Activated CD4-positive, alpha-beta T cell treated with anti-CD3 and anti-CD28 coated beads for 48 hours (primary cell): ENCODE measurements around the gene GINS3.

Experiments
- DNase-seq: peaks from one replicate; pipeline ENCODE4 v3.0.0-alpha.2; 2020

GINS3 gene

DNA sequence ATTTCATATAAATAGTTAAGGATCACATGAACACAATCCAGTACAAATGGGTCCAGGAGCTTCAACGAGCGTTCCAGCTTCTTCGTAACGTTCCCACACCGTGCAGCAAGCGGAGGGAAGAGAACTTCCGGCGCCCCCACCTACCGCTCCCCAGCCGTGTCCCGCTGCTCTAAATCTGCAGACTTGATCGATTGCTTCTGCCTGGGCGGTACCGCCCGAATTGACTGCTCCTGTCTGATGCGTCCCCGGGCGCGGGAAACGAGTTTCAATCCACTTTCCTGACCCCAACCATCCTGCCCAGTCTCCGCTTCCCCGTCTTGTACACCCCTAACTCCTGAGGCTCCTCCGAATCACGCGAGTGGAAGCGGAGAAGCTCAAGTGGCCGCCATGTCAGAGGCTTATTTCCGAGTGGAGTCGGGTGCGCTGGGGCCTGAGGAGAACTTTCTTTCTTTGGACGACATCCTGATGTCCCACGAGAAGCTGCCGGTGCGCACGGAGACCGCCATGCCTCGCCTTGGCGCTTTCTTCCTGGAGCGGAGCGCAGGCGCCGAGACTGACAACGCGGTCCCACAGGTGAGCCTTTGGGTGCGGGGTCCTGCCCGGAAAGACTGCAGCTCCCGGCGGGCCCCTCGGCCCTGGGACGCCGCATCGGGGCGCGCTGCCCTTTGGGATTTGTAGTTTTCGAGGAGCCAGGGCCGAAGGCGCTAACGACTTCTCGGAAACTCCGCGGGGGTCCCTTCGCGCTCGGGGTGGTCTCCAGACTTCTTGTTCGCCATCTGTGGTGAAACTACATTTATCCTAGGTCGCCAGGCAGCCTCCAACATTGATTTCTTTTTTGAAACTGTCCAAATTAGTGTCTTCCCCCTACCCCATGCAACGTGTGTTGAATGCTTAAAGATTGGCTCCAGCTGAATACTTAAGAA, at the start of gene GINS3:
GINS3 (plus strand) TSS at position 257 of the 923 bp plus-strand sequence; CDS start at position 388, 131 bp downstream.
- DNase-seq: peak; percentile 93

DNA sequence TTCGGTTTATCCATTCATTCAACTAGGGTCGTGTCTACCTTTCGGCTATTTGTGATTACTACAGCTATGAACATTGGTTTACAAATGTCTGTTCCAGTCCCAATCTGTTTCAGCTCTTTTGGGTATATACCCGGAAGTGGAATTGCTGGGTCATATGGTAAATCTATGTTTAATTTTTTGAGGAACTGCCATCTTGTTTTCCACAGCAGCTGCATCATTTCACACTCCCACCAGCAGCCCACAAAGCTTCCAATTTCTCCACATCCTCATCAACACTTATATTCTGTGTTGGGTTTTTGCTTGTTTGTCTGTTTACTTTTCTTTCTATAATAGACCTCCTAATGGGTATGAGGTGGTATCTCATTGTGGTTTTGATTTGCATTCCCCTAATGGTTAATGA, 48.7 kb upstream of the GINS3 start:
- no peak for DNase-seq

DNA sequence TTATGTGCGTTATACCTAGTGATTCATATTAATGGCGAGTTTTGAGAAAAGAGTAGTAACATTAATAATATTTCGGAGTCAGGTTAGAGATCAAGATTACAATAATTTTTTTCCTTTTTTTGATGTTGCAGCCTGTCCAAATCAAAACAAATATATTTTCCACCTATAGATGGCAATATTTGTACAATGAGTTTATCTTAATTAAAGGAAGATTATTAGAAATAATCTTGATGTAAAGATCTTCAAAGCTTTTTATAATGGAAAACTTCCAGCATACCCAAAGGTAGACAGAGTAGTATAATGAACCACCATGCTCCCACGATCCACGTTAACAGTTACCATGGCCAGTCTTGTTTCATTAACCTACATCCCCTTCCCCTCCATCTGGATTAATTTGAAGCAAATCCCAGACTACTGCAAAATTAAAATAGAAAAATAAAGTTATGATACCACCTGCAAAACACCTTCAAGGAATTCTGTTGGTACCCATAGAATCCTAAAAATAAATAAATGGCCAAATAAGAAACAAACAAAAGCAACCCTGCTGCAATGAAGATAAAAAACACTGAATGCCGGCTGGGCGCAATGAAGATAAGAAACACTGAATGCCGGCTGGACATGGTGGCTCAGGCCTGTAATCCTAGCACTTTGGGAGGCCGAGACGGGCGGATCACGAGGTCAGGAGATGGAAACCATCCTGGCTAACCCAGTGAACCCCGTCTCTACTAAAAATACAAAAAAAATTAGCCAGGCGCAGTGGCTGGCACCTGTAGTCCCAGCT, 46.5 kb upstream of the GINS3 start:
- no peak for DNase-seq

DNA sequence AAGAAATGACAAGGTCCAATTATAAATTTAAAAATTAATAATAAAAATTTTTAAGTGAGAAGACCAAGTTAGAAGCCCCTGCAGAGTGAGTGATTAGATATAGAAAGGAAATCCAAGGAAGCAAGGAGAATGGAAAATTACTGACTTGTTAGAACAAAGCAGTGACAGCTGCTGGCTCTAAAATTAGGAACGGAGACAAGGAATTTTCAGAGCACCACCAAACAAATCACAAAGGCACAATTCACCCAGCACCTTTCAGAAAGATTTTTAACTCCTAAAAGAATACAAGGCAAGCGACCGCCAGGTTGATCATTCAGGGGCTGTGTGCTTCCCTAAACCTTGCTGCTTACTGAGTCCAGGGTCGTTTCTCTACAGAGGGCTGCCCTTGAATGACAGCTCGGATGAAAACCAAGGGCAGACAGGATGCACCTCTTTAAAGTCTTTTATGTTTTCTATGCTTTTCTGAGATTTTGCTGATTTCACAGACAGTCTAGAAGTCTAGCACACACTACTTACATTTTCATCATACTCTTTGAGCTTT, 45.4 kb upstream of the GINS3 start:
- no peak for DNase-seq

DNA sequence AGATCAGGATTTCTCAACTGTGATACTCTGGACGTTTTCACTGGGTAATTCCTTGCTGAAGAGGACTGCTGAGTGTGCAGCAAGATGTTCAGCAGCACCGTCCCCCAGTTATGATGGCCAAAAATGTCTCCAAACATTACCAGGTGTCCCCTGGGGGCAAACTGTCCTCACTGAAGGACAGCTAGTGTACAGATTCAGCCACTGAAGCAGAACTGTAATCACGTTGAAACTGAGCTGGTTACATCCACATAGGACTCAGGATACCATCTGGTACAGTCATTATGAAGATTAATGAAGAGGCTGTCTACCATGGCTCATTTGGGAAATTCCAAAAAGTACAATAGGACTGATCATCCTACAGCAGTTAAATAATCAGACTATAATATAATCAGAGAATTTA, 43.3 kb upstream of the GINS3 start:
- DNase-seq: no peak

DNA sequence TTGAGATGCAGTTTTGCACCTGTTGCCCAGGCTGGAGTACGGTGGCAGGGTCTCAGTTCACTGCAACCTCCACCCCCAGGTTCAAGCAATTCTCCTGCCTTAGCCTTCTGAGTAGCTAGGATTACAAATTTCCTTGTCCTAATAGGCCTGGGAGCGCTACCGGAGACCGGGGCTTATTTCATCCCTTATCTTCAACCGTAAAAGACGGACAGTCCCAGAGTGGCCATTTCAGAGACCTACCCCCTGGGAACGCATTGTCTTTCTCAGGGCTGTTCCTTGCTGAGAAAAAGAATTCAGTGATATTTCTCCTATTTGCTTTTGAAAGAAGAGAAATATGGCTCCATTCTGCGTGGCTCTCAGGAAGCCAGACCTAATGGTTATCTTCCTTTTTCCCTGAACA, 39.6 kb upstream of the GINS3 start:
- no peak for DNase-seq

DNA sequence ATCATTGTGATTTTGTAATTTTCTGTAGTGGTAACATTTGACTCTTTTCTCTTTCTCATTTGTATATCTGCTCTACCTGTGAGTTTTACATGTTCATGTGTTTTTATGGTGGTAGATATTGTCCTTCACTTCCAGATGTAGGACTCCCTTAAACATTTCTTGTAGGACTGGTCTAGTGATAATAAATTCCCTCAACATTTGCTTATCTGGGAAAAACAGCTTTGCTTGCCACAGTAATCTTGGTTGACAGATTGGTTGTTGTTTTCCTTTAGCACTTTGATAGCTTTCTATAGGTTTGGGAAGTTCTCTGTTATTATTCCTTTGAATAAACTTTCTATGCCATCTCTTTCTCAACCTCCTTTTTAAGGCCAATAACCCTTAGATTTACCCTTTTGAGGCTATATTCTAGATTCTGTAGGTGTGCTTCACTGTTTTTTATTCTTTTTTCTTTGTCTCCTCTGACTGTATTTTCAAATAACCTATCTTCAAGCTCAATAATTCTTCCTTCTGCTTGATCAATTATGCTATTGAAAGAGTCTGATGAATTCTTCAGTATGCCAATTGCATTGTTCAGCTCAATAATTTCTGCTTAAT, 32.1 kb upstream of the GINS3 start:
- DNase-seq: no peak

DNA sequence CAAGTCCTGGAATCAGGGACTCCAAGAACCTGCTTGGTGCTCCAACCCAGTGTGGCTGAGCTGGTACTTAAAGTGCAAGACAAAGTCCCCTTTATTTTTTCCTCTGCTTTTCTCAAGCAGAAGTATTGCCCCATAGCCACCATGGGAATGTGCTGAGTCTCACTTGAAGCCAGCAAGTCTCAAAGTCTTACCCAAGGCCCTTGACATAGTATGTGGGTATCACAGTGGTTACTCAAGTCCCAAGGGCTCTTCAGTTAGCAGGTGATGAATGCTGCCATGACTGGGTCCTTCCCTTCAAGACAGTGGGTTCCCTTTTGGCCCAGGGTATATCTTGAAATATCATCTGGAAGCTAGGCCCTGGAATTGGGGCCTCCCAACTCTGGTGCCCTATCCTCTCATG, 30.5 kb upstream of the GINS3 start:
- no peak for DNase-seq

DNA sequence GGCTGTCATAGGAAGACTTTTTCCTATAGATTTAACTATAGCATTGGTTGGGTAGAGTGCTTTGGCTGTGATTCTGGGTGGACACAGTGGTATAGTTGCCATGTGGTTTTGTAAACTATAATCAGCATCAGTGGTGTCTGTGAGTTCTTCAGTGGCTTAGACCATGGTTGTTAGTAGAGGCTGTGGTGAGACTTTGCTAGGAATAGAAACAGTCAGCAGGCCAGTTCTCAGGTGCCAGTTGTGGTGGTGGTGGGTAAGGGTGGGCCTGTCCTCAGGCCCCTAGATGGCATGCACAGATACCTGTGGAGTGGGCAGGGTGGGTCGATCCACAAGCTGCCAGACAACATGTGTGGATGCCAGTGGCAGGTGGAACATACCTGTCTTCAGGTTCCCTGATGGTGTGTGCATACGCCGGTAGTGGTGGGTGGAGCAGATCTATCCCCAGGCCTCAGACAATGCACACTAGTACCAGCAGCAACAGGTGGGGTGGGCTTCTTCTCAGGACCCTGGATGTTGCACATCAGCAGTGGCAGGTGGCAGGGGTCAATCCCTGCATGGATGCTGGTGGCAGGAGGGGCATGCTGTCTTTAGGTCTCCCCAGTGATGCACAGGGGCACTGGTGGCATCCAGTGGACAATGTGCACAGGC, 28.4 kb upstream of the GINS3 start:
- no peak for DNase-seq

DNA sequence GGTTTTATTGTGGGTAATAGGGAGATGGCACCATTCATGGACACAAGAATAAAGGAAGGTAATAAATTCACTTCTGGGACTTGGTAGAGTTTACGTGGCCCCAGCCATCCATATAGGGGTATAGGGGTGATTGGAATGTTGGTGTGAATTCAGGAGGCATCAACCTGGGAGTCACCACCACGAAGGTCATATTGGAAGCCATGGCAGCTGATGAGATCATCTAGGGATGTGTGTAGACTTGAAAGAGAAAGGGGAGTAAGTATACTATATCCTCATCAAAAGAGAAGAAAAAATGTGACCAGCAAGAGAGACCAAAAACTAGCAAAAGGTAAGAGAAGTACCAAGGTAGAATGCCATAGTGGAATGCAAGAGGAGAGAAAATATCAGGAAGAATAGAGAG, 26.6 kb upstream of the GINS3 start:
- no peak for DNase-seq

DNA sequence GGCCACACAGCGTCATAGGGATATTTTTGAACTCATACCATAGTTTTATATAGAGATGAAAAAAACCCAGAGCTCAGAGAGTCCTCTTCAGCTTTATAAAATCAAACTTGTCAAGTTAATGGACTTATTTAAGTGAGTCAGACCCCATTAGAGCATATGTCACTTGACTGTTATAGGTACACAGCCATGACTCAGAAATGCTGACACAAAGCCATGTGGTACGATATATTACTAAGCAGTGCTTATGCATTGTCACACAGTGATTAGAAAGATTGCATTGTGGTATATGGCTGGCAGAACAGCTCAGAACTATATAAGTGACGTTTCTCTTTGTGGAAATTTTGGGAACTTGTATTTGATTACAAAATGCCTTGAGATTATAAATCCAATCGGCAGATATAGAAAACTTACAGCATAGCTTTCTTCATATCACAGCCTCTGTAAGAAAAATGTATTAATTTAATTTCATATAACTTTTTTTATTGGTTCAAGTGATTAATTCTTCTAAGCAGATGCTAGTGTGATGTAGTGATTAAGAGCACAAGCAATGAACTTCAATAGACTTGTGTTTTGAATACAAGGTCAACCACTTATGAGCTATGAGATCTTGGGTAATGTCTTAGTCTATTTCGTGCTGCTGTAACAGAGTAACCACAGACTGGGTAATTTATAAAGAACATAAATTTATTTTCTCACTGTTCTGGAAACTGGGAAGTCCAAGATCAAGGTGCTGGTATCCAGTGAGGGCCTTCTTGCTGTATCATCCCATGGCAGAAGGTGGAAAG, 25.8 kb upstream of the GINS3 start:
- no peak for DNase-seq

DNA sequence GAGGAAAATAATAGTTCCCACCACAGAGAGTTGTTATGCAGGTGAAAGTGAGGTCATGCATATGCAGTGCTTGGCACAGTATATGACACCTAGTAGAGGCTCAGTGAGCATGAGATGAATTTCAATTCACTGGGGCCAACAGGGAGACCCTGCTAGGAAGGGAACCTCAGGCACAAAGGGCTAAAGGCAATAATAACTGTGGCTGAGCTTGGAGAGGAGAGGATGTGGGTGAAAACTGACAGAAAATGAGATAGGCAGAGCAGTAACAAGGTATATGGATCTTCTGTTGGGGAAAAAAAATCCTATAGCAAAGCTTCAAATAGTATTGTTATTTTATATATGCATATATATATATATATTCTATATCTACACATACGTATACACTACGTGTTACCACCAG, 25.0 kb upstream of the GINS3 start:
- no peak for DNase-seq

DNA sequence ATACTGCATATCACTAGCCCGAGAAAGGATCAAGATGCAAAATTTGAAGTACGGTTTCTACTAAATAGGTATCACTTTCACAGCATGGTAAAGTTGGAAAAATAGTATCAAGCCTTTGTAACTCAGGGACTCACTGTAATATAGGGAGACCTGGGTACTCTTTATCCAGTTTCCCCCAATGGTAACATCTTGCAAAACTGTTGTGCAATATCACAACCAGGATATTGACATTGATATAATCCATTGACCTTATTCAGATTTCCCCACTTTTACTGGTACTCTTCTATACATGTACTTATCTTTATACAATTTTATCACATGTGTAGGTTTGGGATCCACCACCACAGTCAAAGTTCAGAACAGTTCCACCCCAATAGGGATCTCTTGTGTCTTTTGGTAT, 20.4 kb upstream of the GINS3 start:
- DNase-seq: no peak

DNA sequence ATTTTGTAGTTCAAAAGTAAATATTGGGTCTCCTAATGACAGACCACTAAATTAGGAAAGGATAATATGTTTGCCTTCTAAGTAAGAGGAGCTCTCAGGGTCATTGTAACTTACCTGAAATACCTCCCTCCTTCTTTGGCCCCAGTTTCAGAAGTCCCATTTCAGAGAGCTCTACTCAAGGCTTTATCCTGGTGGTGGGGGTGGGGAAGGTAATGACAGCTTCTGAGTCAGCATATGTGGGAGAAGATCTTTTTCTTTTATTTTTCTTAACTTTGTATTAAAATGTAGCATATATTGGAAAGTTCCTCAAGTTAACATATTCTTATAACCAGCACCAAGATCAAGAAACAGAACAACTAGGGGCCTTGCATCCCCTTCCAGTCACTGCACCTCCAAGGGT, 16.9 kb upstream of the GINS3 start:
- DNase-seq: no peak

DNA sequence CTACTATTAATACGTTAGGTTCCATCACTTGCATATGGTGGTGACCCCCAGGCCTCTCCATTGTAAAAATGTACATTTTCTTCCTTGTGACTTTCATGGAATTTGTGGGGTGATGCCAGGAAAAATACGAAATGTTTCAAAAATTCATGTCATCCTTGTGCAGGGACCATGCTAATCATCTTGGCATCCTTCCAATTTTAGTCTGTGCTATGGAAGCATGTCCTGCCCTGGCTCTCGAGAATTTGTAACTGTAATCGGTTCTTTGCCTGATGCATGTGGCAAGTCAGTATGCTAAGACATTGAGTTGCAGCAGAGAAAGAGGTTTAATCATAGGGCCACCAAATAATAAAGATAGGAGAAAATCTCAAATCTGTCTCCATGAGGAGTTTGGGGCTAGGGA, 14.3 kb upstream of the GINS3 start:
- DNase-seq: no peak

DNA sequence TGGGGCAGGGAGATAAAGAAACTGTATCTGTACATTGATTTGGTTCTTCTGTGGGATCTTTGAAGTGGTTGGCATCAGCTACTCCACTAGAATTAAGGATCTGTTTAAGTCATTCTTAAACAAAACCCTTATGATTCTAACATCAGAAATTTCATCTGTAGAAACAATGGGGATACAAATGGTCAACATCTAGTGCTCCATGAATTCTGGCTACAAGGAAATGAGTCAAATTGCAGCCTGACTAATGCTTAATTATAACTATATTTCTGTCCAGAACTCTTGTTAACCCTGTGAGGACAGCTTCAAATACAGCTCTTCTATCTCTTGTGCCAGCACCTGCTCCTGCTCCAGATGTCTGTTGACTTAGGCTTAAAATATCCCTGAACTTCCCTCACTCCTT, 13.9 kb upstream of the GINS3 start:
- DNase-seq: no peak

DNA sequence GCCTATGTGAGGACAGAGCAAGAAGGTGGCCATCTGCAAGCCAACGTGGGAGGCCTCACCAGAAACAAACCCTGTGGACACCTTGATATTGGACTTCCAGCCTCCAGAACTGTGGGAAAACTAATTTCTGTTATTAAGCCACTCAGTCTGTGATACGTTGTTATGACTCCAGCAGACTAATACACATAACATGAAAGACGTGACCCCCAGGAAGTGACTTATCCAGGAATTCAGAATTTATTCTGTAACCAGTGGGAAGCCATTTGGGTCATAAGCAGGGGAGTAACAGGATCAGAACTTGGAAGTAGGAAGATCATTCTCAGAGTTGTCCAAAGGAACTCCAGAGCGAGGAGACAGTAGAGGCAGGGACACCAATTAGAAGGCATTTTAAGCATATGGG, 12.5 kb upstream of the GINS3 start:
- no peak for DNase-seq

DNA sequence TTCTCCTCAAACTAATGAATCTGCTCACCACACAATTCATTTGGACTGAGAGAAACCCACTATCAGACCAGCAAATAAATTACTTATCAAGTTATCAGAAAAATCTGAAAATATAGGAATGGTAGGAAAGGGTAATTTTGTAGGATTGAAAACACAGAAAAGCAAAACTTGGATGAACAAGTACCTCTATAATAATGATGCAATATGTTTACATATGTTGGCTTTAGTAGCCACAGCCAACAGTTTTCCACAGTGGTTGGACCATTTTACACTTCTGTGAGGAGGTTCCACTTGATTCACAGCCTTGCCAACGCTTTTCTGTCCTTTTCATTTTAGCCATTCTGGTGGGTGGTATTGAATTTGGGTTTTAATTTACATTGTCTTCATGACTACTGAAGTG, 10.6 kb upstream of the GINS3 start:
- DNase-seq: no peak

DNA sequence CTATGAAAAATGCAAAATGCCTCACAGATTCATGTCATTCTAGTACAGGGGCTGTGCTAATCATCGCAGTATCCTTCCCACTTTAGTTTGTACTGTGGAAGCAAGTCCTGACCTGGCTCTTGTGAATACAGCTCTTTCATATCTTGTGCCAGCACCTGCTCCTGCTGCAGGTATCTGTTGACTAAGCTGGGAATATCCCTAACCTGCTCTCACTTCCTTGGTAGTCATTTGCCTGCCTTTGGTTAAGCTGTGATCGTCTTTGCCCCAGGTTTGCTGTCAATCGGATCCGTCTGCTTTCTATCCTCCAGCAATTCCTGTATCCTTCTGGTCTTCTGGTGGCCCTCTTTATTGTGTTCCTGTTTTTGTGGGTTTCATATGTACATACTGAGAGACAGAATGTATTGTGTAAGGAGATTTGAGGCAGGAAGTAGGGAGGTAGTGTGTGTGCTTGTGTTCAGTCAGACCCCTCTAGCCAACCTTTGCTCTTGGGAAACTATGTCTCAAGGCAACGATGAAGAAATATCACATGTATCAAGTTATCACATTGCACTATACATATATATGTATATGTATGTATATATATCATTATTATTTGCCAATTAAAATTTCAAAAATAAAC, 7.7 kb upstream of the GINS3 start:
- DNase-seq: no peak

DNA sequence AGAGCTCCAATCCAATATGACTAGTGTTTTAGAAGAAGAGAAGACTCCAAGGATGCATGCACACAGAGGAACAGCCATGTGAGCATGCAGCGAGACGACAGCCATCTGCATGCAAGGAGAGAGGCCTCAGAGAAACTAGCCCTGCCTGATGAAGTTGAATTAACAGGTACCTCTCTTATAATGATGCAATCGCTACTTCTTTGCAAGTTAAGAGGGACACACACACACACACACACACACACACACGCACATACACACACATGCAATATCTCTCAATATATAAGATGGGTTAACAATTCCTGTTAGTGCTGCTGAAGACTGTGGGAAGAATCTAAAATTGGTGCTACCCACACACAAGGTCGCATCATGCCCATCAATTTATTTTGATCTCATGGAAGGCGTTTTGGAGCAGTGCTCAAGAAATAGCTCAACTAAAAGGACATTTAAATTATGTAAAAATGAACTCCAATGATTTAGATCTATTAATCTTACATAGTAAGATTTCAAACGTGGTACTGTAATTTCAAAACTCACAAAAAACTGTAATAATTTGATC, 7.0 kb upstream of the GINS3 start:
- DNase-seq: no peak

DNA sequence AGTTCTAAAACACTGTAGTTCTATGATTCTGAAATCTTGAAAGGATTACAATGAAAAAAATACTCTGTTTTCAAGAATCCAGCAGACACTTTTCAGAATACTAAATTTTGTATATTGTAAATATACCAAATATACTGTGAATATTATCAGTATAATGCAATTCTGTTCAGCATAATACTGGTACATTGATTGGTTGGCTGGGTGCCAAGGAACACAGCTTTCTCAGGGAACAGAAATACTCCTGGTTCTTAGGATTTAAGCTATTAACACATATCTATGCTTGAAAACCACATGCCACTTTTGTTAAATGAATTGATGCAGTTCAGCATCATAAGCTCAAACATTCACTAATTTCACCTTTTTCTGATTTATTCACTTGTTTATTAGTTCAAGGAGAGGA, 2.5 kb upstream of the GINS3 start:
- no peak for DNase-seq
